ENCODE measurements around the gene TFDP1. TPM values are rescaled to one million over a fixed set of nuclear protein-coding genes. Genes with fewer than 3 reads are reported as not detected.

TFDP1 gene
- polyA plus RNA-seq, 1 of the 3 experiments (the other 2 are of a cell fraction), result 76.7 TPM

DNA sequence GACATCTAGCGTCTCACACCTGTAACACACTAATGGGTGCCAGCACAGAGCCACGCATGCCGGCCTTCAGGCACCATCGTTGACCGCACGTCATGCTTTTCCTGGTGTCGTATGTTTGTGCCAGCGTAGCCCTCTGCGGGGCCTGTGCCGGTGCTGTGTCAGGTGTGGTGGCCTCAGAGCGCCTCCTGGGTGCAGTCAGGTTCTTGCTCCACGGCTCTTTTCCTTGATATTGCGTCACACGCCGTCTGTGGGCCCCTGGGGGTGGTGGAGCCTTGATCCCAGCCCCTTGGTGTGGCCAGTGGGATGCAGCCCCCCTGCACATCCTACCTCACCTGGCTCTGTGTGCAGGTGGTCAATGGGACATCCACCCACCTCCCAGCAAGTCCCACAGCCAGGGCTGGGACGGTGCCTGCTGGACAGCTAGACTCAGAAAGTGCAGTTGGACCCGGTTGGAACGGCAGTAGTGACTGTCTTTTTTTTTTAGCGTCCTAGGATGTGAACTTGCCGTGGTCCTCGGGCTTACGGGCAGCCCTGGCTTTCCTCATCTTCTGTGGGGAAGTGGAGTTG is 24.5 kb downstream of the TFDP1 start:
- H3K4me1 ChIP-seq (ENCODE audit: control insufficient read depth in 1 of 2, insufficient read depth in 2 of 2, low read depth in 1 of 2, low read length in 1 of 2), result no peaks in the 10 kb centered on the region
- no peak overlapping the region for H3K27ac ChIP-seq (ENCODE audit: low read depth in 2 of 2, low read length in 1 of 2)
- no peaks in the 10 kb centered on the region for H3F3A ChIP-seq (replicated peaks; ENCODE audit: insufficient read depth)
- over 99% methylated on average over 13 of the region's 22 CpGs for WGBS (ENCODE audit: low lambda C conversion rate)
- no peak overlapping the region for H2AFZ ChIP-seq (ENCODE audit: low read depth)
- H3K9me2 ChIP-seq, result no peaks in the 10 kb centered on the region
- H3K36me3 ChIP-seq (replicated peaks in 1 of 2; ENCODE audit: control insufficient read depth in 1 of 2, insufficient read depth in 2 of 2, low read length in 1 of 2), result peaks cover 8 to 21% of the 10 kb centered on the region in 2 experiments
- no peak overlapping the region for H3K9ac ChIP-seq
- peaks cover 62% of the 10 kb centered on the region; the same call in 1 of the 2 replicates for H4K20me1 ChIP-seq (ENCODE audit: insufficient read depth)
- ChIA-PET POLR2A (no interaction called here), CTCF (no interaction called here)
- TF ChIP-seq ELF1 (IDR thresholded peaks at IDR 0.05), result no peak
- TF ChIP-seq MEF2A (IDR thresholded peaks at IDR 0.05; ENCODE audit: borderline replicate concordance, low read depth), result no peak
- TF ChIP-seq, protein P1, sequence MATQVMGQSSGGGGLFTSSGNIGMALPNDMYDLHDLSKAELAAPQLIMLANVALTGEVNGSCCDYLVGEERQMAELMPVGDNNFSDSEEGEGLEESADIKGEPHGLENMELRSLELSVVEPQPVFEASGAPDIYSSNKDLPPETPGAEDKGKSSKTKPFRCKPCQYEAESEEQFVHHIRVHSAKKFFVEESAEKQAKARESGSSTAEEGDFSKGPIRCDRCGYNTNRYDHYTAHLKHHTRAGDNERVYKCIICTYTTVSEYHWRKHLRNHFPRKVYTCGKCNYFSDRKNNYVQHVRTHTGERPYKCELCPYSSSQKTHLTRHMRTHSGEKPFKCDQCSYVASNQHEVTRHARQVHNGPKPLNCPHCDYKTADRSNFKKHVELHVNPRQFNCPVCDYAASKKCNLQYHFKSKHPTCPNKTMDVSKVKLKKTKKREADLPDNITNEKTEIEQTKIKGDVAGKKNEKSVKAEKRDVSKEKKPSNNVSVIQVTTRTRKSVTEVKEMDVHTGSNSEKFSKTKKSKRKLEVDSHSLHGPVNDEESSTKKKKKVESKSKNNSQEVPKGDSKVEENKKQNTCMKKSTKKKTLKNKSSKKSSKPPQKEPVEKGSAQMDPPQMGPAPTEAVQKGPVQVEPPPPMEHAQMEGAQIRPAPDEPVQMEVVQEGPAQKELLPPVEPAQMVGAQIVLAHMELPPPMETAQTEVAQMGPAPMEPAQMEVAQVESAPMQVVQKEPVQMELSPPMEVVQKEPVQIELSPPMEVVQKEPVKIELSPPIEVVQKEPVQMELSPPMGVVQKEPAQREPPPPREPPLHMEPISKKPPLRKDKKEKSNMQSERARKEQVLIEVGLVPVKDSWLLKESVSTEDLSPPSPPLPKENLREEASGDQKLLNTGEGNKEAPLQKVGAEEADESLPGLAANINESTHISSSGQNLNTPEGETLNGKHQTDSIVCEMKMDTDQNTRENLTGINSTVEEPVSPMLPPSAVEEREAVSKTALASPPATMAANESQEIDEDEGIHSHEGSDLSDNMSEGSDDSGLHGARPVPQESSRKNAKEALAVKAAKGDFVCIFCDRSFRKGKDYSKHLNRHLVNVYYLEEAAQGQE (IDR thresholded peaks at IDR 0.05; ENCODE audit: low read depth, low read length), result no peak
- TF ChIP-seq FOSL2 (IDR thresholded peaks at IDR 0.05; ENCODE audit: borderline replicate concordance, low read depth), result no peak
- TF ChIP-seq FOXJ3 (CRISPR knock-in tag; IDR thresholded peaks at IDR 0.05), result no peak
- TF ChIP-seq SIN3A (IDR thresholded peaks at IDR 0.05; ENCODE audit: borderline replicate concordance, low read depth, low read length), result no peak
- no peak for TF ChIP-seq GABPA (IDR thresholded peaks at IDR 0.05; ENCODE audit: low read depth)
- TF ChIP-seq JUND (IDR thresholded peaks at IDR 0.05), result no peak
- no peak for TF ChIP-seq RAD21 (IDR thresholded peaks at IDR 0.05; ENCODE audit: low read length)
- H3K27me3 ChIP-seq (ENCODE audit: insufficient read depth), result no peaks in the 10 kb centered on the region
- no peak for DNase-seq
- H3K4me3 ChIP-seq (ENCODE audit: low read depth in 2 of 2, low read length in 1 of 2), result no peak overlapping the region
- H3K4me2 ChIP-seq, result no peak overlapping the region
- H3K9me3 ChIP-seq, result no peaks in the 10 kb centered on the region
- H3K79me2 ChIP-seq (ENCODE audit: insufficient read depth), result peaks cover 84% of the 10 kb centered on the region

DNA sequence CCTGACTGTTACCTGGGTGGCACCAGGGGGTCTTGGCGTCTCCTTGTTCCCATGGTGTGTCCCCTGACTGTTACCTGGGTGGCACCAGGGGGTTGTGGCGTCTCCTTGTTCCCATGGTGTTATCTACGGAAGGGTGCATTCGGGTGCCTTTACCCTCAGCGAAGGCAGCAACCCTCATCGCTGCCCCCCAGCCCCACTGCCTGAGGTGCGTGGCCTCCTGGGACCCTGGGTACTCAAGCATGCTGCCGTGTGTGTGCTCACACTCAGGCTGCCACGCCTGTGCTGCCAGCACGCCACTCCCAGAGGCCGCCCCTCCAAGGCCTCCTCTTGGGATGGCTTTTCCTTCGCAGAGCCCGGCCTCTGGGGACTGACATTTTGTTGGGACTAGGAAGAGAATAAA is 25.1 kb downstream of the TFDP1 start:
- Histone ChIP-seq H3K4me2 (no peak overlapping the region), H3K4me1 (ENCODE audit: control insufficient read depth in 1 of 2, insufficient read depth in 2 of 2, low read depth in 1 of 2, low read length in 1 of 2) (no peaks in the 10 kb centered on the region), H3K36me3 (replicated peaks in 1 of 2; ENCODE audit: control insufficient read depth in 1 of 2, insufficient read depth in 2 of 2, low read length in 1 of 2) (peaks cover 8 to 21% of the 10 kb centered on the region in 2 experiments), H3K9me2 (no peaks in the 10 kb centered on the region), H3K4me3 (ENCODE audit: low read depth in 2 of 2, low read length in 1 of 2) (no peak overlapping the region), H4K20me1 (ENCODE audit: insufficient read depth) (peaks cover 65% of the 10 kb centered on the region; the same call in 1 of the 2 replicates), H3K9ac (no peak overlapping the region), H3K27me3 (ENCODE audit: insufficient read depth) (no peaks in the 10 kb centered on the region), H2AFZ (ENCODE audit: low read depth) (no peak overlapping the region), H3K9me3 (no peaks in the 10 kb centered on the region), H3K27ac (ENCODE audit: low read depth in 2 of 2, low read length in 1 of 2) (no peak overlapping the region), H3F3A (replicated peaks; ENCODE audit: insufficient read depth) (no peaks in the 10 kb centered on the region), H3K79me2 (ENCODE audit: insufficient read depth) (peaks cover 84% of the 10 kb centered on the region)
- no peak for DNase-seq
- ChIA-PET CTCF (no interaction called here), POLR2A (no interaction called here)
- 92% methylated on average over 10 of the region's 13 CpGs for WGBS (ENCODE audit: low lambda C conversion rate)
- no peak for TF ChIP-seq FOXJ3 (CRISPR knock-in tag; IDR thresholded peaks at IDR 0.05)
- TF ChIP-seq, protein P2, sequence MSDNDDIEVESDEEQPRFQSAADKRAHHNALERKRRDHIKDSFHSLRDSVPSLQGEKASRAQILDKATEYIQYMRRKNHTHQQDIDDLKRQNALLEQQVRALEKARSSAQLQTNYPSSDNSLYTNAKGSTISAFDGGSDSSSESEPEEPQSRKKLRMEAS (IDR thresholded peaks at IDR 0.05; ENCODE audit: low read depth), result no peak
- no peak for TF ChIP-seq JUND (IDR thresholded peaks at IDR 0.05)
- no peak for TF ChIP-seq EP300 (IDR thresholded peaks at IDR 0.05; ENCODE audit: borderline replicate concordance in 1 of 2, low read depth in 1 of 2, low read length in 1 of 2)
- no peak for TF ChIP-seq POLR2AphosphoS5 (IDR thresholded peaks at IDR 0.05; ENCODE audit: low read depth, low read length)
- TF ChIP-seq, protein P3, sequence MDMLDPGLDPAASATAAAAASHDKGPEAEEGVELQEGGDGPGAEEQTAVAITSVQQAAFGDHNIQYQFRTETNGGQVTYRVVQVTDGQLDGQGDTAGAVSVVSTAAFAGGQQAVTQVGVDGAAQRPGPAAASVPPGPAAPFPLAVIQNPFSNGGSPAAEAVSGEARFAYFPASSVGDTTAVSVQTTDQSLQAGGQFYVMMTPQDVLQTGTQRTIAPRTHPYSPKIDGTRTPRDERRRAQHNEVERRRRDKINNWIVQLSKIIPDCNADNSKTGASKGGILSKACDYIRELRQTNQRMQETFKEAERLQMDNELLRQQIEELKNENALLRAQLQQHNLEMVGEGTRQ (IDR thresholded peaks at IDR 0.05; ENCODE audit: borderline replicate concordance, low read depth, low read length), result no peak
- TF ChIP-seq GATA2 (CRISPR knock-in tag; IDR thresholded peaks at IDR 0.05), result no peak
- no peak for TF ChIP-seq RFX5 (IDR thresholded peaks at IDR 0.05; ENCODE audit: low read length)
- TF ChIP-seq EZH2phosphoT487 (IDR thresholded peaks at IDR 0.05; ENCODE audit: borderline replicate concordance, low read depth), result no peak
- no peak for TF ChIP-seq ELF1 (IDR thresholded peaks at IDR 0.05)
- no peak for TF ChIP-seq RAD21 (IDR thresholded peaks at IDR 0.05; ENCODE audit: low read length)
- TF ChIP-seq, protein P4, sequence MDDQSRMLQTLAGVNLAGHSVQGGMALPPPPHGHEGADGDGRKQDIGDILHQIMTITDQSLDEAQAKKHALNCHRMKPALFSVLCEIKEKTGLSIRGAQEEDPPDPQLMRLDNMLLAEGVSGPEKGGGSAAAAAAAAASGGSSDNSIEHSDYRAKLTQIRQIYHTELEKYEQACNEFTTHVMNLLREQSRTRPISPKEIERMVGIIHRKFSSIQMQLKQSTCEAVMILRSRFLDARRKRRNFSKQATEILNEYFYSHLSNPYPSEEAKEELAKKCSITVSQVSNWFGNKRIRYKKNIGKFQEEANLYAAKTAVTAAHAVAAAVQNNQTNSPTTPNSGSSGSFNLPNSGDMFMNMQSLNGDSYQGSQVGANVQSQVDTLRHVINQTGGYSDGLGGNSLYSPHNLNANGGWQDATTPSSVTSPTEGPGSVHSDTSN (IDR thresholded peaks at IDR 0.05), result no peak
- TF ChIP-seq, protein P1 (IDR thresholded peaks at IDR 0.05; ENCODE audit: low read depth, low read length), result no peak

Measured in SK-N-SH (cell line).